Stimulated activated CD8-positive, alpha-beta memory T cell treated with anti-CD3 and anti-CD28 coated beads, Interleukin-12 subunit alpha, Interleukin-12 subunit beta, amount 100 ng/mL, for 1 hour (primary cell): ENCODE data around the gene KCNF1.
"Not testable (repeated sequence)": the region's sequence is repeated elsewhere in the genome, so short reads cannot be mapped to it uniquely, and the experiment has no call there.

Experiments used
- DNase-seq: peaks from one replicate; pipeline ENCODE4 v3.0.0-alpha.2; 2020; ENCODE audit warnings: low read depth

The KCNF1 gene

DNA sequence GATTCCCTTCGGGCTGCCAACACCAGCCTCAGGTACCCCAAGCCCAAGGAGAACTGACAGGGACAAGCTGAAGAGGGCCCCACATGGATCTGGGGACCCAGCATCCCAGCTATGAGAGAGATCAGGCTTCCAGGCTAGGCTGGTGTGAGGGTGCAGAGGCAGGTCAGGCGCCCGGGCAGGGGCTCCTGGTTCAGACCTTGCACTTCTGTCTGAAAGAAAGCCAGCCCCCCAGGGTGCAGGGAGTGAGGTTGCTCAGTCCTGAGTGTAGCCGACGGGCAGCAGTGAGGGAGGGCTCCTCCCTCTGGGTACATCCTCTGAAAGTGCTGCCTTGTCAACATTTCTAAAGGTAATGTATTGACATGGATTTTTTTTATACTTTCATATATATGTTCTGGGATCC is 33.1 kb downstream of the KCNF1 start:
- DNase-seq: no peak

- no peak for DNase-seq
These were observed 34.7 kb downstream of the KCNF1 start for GRCh38 chr2:10946394-10946793.

GRCh38 chr2:10947005-10947440 is 35.3 kb downstream of the KCNF1 start:
- no peak for DNase-seq

GRCh38 chr2:10947446-10948187 is 35.9 kb downstream of the KCNF1 start:
- no peak for DNase-seq

DNA sequence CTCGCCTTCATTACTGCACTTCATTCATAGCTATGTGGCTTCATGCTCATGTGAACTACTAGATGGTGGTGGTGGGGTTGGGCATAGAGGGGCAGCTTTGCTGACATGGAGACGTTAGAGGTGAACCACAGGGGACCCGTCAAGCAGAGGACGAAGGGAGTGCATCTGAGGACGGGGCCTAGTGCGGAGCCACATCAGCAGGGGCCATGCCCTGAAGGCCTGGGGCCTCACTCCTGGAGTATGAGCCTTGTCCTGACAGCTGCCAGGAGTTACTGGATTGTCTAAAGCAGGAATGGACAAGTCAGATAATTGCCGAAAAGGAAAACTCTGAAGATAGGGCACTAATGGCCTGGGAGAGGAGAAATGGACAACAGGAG is 36.4 kb downstream of the KCNF1 start:
- DNase-seq: no peak

DNA sequence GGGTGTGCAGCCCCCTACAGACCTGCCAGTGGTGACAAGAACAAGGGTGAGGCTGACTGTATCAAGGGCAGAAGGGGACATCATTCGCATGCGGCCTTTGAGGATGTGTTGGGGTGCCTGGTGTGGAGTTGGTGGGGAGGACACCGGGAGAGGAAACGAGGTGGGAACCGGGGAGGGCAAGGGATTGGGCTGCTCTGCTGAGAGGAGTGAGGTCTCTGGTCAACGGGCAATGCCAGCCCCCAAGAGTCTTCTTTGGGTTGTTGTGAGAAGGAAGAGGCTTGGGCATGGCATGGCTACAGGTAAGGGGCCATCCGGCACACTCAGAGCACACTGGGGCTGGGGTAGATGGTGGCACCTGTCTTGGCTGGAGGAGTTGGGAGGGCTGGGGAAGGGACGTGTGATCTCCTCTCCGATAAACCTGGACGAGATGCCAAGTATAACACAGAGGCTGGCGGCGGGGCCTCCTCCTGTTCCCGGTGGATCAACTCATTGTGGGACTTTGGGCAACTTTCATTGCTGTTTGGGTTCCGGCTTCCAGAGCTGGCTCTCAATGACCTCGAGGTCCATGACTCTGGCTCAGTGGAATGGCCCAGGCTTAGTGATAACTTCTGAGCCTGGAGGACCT is 37.0 kb downstream of the KCNF1 start:
- no peak for DNase-seq

- DNase-seq: no peak
These were observed 38.1 kb downstream of the KCNF1 start for GRCh38 chr2:10949835-10950234.

- DNase-seq: no peak
These were observed 40.1 kb downstream of the KCNF1 start for GRCh38 chr2:10951558-10952414.

- no peak for DNase-seq
These were observed 42.7 kb downstream of the KCNF1 start for GRCh38 chr2:10954416-10954815.

DNA sequence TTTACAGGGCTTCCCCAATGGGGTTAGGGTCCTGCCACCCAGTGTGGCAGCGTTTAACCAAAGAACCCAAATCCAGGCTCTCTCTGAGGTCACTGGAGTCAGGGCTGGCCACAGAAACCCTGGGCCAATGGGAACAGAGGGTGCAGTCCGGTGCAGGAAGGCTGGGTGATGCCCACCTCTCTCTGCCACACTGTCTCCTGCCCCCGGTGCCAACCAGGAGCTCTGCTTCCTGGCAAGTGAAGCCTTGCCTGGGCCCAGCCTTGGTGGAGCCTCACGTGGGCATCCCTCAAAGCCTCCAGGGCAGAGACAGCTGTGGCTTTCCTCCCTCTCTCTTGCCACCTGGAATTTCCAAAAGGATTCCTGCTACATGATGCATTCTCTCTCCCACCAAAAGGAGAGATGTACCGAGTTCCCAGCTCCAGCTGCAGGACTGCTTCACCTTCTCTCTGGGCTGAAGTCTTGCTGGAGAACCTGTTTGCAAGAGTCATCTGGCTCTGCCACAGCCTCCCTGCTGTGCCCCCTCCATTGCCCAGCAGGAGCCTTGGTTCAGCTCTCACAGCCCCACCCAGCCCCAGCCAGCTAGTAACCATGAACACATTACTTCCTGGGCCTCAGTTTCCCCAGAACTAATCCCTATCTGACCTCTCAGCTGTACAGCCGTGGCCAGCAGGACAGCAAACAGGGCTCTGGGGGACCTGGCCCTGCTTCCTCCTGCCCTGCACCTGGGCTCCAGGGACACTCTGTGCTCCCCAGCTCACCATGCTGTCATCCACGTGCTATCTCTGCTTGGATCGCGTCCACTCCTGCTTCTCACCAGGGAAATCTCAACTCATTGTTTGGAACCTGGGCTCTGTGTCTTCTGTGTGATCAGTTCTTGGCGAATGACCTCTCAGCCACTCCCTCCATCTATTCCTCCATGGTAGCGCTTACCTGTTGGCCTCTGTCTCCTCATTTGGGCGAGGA is 43.4 kb downstream of the KCNF1 start:
- DNase-seq: no peak

- no peak for DNase-seq
These were observed 44.5 kb downstream of the KCNF1 start for GRCh38 chr2:10956006-10956790.

- DNase-seq: no peak
These were observed 45.7 kb downstream of the KCNF1 start for GRCh38 chr2:10957391-10957790.

- not testable (repeated sequence) for DNase-seq
These were observed 46.7 kb downstream of the KCNF1 start for GRCh38 chr2:10958452-10958851.

DNA sequence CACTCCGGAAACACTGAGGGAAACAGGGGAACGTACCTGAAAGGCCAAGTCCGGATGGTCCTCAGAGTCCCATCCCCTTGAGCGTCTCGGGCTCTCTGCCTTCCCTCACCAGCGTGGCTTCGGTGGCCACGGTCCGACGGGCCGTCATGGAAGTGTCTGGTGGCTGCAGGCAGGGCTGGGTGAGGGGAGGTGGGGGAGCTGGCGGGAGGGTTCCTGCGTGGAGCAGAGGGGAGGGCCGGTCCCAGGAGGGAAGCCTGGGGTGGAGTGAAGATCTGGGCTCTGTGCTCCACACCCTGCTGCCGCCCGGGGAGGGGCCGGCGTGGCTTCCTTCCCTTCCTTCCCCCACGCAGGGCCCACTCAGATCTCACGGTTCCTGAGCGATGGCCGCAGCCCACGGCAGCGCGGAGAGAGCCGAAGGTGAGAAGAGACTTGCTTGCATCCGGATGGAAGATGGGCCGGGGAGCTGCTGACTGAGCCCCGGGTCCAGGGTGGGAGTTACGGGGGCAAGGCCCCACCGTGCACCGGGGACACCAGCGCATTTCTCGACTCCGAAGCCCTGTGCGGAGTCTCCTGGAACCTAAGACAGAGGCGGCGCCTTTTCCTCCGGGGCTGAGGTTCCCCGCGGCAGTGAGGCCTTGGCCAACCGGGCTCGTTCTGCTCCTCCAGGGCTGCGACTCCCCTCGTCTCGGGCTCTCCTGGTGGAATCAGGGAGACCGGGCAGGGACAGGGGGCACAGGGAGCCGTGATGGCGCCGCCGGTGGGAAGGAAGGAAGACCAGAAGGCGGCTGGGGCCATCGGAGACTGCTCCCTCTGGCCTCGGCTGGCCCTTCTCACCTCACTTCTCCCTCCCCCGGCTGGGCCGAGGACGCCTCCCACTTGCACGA is 49.1 kb downstream of the KCNF1 start:
- DNase-seq: no peak

DNA sequence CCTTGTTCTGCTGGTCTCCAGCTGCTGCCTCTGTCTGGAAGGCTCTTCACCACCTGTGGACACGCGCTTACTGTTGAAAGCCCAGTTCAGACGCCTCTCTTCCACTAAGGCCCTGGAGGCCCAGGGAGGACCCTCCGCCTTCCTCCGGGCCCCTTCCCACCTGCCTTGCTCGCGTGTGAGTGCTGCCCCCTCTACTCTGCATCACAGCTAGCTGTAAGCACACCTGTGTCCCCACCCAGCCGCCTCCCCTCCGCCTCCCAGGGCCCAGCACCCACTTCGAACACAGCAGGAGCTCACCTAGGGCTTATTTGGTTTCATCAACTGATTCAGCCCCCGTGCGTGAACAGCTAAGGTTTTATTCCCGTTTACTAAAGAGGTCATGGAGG is 49.7 kb downstream of the KCNF1 start:
- DNase-seq: no peak

- no peak for DNase-seq
These were observed 50.3 kb downstream of the KCNF1 start for GRCh38 chr2:10962004-10962403.

- DNase-seq: no peak
These were observed 51.4 kb downstream of the KCNF1 start for GRCh38 chr2:10963155-10963554.
